GM21786 (cell line): ENCODE results near the gene SDC1.

Experiments used
- ATAC-seq: cut with Tn5 transposase; IDR thresholded peaks from one replicate; pipeline ENCODE4 v1.9.1; 2021; ENCODE audit not compliant: unreplicated experiment

SDC1 gene

DNA sequence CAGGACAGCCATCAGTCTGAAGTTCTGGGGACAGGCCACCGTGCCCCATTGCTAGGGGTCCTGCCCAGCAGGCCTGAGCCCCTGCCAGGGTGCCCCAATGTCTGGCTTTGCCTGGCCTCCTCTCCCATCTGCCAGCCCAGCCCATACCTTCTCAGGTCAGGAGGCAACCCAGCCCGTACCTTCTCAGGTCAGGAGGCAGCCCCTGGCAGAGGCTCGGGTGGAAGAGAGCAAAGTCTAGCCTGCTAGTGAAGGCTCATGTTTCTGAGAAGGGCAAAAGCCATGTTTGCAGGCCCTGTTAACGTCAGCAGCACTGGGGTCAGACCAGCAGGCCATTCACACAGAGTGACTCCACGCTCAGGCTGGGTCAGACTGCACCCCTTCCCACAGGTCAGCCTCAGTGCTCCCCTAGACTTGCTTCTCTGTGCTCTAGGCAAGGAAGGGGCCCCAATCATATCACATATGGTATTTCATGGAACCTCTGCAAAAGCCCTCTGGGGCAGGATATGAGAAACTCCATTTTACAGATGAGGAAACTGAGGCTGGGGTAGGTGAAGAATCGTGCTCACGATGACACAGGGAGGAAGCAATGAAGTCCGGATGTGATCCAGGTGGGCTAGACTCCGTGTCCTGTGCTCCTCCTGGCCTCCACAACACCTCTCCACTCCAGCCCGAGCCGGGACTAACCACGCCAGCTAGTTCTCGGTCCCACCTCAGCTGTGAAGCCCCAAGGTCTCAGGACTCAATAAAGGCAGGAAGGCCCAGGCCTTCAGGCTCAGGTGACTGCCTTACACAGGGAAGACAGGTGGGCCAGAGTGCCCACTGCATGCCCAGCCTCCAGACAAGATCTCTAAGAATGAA, 9.5 kb downstream of the SDC1 start:
- ATAC-seq = no peak

DNA sequence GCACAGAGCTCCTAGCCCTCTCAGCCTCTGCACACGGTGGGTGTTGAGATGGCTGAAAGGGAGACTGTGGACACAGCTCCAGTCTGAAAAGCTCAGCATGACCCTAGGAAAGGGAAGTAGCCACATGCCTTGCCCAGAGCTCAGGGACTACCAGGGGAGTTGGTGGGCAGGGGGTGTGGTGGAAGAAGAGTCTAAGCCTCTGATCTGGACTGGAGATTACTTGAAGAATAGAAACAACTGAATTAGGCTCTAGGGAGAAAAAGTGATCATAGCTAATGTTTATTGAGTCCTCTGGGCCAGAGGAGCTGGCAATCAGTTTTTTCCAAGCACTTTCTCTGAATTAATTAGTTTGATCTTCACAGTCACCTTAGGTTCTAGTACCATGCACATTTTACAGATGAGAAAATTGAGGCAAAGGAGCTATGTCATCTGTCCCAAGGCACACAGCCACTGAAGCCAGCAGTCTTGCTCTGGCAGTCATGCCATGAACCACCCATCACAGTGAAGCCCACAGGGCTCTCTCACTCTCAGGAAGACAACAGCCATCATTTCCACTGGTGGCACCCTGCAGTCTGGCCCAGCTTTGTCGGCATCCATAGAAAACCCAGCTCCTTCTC, 10.3 kb downstream of the SDC1 start:
- no peak for ATAC-seq

DNA sequence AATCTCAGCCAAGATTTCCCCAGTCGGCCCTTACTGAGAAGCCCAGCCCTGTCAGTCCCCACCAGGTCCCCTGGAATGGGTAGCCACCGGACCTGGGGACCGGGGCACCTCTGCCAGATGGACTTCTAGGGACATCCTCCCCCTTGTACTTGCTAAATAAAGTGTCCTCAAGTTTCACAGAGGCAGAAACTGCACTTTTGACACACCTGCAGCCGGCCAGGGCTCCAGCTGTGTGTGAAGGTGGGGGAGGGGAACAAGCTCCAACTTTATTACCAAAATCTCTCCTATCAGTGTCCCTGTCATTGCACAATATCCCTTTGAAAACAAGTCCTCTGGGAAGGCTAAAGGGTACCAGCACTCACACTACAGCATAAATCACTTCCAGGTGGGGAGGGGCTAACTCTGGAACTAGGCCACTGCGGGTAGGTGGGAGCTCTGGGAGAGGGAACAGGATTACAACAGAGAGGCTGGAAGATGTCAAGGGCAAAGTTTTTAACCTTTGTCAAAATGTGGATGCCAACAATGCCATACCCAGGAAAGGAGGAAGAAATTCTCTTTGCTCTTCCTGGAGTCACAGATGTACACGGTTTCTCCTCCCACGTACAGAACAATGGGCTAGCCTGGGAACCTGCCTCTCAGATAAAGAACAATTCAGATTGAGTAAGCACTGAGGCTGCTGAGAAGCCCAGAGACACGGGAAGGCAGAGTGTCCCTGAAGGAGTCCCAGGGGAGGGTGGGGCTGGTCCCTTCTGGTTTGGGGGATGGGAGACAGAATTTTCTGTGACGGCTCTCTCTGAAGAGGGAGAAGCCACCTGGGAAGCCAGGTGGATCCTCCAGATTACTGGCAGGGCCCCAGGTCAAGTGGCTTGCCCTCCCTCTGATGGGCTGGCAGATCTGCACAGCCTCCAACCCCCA, 11.0 kb downstream of the SDC1 start:
- no peak for ATAC-seq

- ATAC-seq = no peak
Measured at GRCh38 chr2:20212871-20213503, 11.9 kb downstream of the SDC1 start.

- peak; percentile 64 for ATAC-seq
Measured at GRCh38 chr2:20212459-20212870, 12.5 kb downstream of the SDC1 start.

DNA sequence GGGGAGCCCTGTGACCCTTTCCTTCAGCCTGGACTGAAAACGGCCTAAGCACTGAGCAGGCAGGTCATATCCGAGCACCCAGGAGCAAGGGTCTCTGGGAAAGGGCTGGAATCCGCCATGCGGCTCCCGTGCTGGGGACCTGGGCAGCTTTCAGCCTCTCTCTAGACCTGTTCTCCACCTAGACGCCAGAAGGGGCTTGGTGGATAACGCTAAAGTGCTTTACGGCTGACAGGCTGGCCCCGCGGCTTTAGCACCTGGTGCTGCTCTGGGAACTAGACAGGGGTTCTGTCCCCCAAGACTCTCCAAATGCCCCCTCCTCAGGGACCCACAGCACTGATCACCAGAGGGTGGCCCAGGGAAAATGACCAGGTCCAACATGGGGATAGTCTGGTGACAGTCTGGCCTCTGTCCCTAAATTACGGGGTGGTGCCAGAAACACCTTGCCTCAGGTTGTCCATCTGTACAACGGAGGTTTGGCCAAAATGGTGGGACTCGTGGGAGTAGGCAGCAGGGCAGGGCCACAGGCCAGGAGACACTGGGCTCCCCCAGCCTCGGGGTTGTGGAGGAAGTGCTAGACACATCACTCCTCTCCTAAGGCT, 13.0 kb downstream of the SDC1 start:
- no peak for ATAC-seq

- ATAC-seq = no peak
Measured at GRCh38 chr2:20211420-20211819, 13.5 kb downstream of the SDC1 start.

- ATAC-seq = no peak
Measured at GRCh38 chr2:20210462-20210861, 14.5 kb downstream of the SDC1 start.

DNA sequence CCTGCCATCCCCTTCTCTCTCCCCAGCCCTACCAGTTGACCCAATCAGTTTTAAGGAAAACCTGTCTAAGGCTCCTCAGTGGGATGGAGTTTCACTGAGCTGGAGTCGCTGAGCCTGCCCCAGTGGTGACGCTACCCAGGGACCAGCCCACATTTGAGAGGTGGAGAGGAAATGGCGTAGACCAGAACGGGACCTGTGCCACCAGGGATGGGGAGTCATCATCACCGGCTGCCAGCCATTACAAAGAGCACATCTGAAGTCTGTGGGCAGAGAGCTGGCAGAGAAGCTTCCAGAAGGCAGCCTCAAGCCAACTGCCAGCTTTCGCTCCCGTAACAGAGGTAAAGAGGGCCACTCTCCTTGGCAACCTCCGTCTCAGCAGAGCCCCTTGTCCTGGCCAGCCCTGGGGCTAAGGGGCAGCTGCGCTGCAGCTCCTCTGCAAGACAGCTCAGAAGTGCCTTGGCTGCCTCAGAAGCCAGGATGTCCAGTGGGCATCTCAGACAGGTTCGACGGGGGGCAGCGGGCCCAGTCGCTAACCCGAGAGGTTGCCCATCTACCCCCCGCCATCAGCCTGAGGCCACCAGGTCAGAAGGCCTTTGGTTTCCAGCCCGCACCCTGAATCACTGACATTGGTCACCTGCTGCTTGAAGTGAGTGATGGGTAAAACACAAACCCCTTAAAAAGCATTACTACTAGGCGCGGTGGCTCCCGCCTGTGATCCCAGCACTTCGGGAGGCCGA, 15.4 kb downstream of the SDC1 start:
- no peak for ATAC-seq

GRCh38 chr2:20208476-20208859, 16.5 kb downstream of the SDC1 start:
- no peak for ATAC-seq

DNA sequence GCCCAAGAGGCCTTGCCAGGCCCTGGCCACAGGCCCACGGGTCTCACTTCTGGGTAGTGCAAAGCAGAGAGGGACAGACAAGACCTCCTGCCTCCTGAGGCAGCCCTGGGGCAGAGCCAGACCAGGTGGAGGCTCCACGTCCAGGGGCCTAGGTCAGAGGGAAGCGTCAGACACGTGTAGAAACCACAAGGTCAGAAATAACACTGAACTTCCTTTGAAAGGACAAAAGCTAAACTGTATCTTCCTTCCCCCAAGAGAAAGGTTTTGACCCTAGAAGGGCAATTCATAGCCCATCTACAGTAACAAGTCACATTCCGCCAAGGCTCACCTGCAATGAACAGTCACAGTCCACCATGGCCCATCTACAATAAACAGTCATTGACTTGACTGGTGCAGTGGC, 17.9 kb downstream of the SDC1 start:
- ATAC-seq = peak; percentile 63

DNA sequence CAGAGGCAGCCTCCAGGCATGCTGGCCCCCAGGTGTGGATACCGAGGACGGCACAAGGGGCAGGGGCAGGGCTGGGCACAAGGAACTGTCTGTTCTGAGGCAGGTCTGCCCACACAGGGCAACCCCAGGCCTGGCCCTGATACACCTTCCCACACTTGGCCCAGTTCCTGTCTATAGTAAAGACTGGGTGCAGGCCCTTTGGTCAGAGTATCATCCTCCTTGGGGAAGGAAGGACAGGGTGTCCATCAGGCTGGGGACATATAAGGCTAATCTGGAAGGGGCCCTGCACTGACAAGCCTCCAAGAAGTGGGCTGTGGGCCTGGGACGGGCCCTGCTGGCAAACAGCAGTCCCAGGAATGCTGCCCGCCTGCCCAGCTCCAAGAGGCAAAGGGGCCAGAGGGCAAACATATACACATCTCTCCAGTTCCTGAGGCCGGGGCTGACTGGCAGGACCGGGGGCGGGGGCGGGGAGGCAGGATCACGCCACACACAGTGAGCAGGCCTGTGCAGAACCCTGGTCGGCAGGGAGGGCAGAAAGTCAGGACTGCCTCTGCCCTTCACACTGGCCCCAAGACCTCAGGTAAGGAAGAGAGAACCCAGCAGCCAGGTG, 18.9 kb downstream of the SDC1 start:
- no peak for ATAC-seq

DNA sequence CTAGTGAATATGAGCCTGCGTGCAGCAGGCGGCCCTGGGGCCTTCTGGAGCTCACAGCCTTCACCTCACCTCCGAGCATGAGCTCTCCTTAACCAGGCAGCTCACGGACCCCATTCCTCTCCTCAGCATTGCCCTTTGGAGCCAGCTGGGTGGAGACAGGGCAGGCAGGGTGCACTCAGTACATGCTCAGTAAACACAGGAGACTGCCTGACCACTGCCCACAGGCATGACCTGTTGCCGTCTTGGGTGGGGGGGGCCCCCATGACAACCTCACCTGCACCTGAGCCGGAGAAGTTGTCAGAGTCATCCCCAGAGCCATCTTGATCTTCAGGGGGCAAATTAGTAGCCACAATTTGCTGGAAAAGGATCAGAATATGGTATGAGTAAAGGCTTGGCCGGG, 19.9 kb downstream of the SDC1 start:
- ATAC-seq = no peak

- no peak for ATAC-seq
Measured at GRCh38 chr2:20203521-20204225, 21.3 kb downstream of the SDC1 start.

- ATAC-seq = no peak
Measured at GRCh38 chr2:20203072-20203471, 21.9 kb downstream of the SDC1 start.

DNA sequence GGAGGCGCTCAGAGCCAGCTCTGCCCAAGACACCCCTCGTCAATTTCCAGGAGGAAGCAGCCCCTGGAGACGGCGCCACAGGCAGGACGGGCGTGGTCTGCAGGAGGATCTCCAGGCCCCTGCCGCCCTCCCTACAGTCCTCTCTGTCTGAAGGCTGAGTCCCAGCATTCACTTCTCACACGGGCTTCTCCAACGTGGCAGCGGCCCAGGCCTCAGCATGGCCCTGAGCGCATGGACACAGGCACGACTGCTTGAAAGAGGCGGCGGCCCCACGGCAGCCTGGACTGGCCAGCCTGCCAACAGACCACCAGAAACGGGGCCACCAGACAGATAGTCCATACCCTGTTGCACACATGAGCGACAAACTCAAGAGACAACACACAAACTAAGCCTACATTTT, 23.3 kb downstream of the SDC1 start:
- no peak for ATAC-seq

GRCh38 chr2:20200697-20201555, 24.0 kb downstream of the SDC1 start:
- no peak for ATAC-seq

GRCh38 chr2:20199633-20200270, 25.2 kb downstream of the SDC1 start:
- no peak for ATAC-seq
